ENCODE measurements around the gene CLEC4F. TPM values are rescaled to one million over a fixed set of nuclear protein-coding genes. Genes with fewer than 3 reads are reported as not detected.
"Not testable (repeated sequence)": the region's sequence is repeated elsewhere in the genome, so short reads cannot be mapped to it uniquely, and the experiment has no call there.

Gene CLEC4F
- total RNA-seq, 2 experiments from 2014 or later: not detected

DNA sequence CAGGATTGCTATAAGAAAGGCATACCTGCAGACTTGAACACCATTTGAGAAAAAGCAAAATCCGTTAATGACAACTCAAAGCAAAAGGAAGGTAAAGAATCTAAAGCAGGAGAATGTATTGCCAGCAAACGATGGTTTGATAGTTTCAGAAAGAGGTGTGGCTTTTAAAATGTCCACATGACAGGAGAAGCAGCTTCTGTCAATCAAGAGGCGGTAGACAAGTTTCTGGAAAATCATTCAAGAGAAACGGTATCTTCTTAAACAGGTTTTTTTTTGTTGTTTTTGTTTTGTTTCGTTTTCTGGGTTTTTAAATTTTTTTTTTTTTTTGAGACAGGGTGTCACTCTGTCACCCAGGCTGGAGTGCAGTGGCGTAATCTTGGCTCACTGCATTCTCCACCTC, 13.8 kb downstream of the CLEC4F start:
- Mint-ChIP-seq H3K27ac (no peak overlapping the region), H3K27me3 (no peaks in the 10 kb centered on the region), H3K4me1 (no peaks in the 10 kb centered on the region), H3K9me3 (no peaks in the 10 kb centered on the region), H3K4me3 (no peak overlapping the region), H3K36me3 (no peaks in the 10 kb centered on the region)
- DNase-seq: no peak

DNA sequence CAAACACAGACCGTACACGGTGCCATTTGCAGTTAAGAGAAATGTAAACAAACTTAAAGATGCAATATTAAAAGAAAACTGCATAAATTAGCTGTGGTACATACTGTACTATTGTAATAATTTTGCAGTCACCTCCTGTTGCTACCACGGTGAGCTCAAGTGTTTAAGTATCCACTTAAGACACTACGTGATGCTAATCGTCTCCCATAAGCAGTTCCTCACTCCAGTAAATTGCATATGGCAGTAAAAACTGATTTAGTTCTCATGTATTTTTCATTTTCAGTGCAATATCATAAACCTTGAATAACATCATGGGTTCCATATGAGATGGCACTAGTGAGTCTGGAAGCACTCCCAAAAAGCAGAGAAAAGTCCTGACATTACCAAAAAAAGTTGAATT, 14.4 kb downstream of the CLEC4F start:
- Mint-ChIP-seq H3K4me1 (no peaks in the 10 kb centered on the region), H3K4me3 (no peak overlapping the region), H3K27ac (no peak overlapping the region), H3K36me3 (no peaks in the 10 kb centered on the region), H3K27me3 (no peaks in the 10 kb centered on the region), H3K9me3 (no peaks in the 10 kb centered on the region)
- no peak for DNase-seq

- no peaks in the 10 kb centered on the region for H3K4me1 Mint-ChIP-seq
- H3K27ac Mint-ChIP-seq: no peak overlapping the region
- no peak overlapping the region for H3K4me3 Mint-ChIP-seq
- H3K9me3 Mint-ChIP-seq: no peaks in the 10 kb centered on the region
- peaks cover 6% of the 10 kb centered on the region for H3K27me3 Mint-ChIP-seq
- no peaks in the 10 kb centered on the region for H3K36me3 Mint-ChIP-seq
- DNase-seq: no peak
Measured at GRCh38 chr2:70801607-70802263, 18.7 kb downstream of the CLEC4F start.

GRCh38 chr2:70799706-70800105, 20.7 kb downstream of the CLEC4F start:
- Mint-ChIP-seq H3K4me3 (no peak overlapping the region), H3K36me3 (no peaks in the 10 kb centered on the region), H3K27ac (no peak overlapping the region), H3K9me3 (no peaks in the 10 kb centered on the region), H3K4me1 (no peaks in the 10 kb centered on the region), H3K27me3 (peaks cover 6% of the 10 kb centered on the region)
- no peak for DNase-seq

- not testable (repeated sequence) for H3K4me1 Mint-ChIP-seq, H3K27me3 Mint-ChIP-seq, DNase-seq, H3K4me3 Mint-ChIP-seq, H3K9me3 Mint-ChIP-seq, H3K36me3 Mint-ChIP-seq, H3K27ac Mint-ChIP-seq
Measured at GRCh38 chr2:70797996-70798395, 22.4 kb downstream of the CLEC4F start.

- peaks cover 2% of the 10 kb centered on the region for H3K4me1 Mint-ChIP-seq
- no peaks in the 10 kb centered on the region for H3K36me3 Mint-ChIP-seq
- H3K4me3 Mint-ChIP-seq: no peak overlapping the region
- no peaks in the 10 kb centered on the region for H3K9me3 Mint-ChIP-seq
- DNase-seq: no peak
- no peak overlapping the region for H3K27ac Mint-ChIP-seq
- H3K27me3 Mint-ChIP-seq: peaks cover 10% of the 10 kb centered on the region
Measured at GRCh38 chr2:70797506-70797905, 22.9 kb downstream of the CLEC4F start.

DNA sequence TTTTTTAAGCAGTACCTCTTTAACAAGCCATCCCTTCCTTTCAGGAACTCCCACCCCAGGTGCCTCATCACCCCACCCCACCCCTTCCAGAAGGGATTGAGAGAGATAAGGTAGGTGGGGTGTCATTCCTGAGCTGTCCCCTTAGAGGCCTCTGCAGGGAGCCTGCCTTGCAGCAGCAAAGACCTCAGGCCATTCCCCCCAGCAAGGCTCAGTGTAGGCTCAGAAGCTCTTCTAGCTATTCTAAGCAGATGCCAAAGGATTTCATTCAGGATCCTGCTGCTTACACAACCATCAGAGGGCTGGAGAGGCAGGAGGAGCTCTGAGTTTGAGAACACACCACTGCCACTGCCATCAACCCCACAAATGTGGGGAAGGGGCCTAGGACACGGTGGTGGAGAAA, 24.1 kb downstream of the CLEC4F start:
- H3K4me3 Mint-ChIP-seq: no peak overlapping the region
- no peak overlapping the region for H3K27ac Mint-ChIP-seq
- DNase-seq: no peak
- peaks cover 21% of the 10 kb centered on the region for H3K27me3 Mint-ChIP-seq
- no peaks in the 10 kb centered on the region for H3K36me3 Mint-ChIP-seq
- H3K9me3 Mint-ChIP-seq: no peaks in the 10 kb centered on the region
- peaks cover 2% of the 10 kb centered on the region for H3K4me1 Mint-ChIP-seq

- Mint-ChIP-seq H3K36me3 (no peaks in the 10 kb centered on the region), H3K4me3 (no peak overlapping the region), H3K27me3 (peaks cover 27% of the 10 kb centered on the region), H3K27ac (no peak overlapping the region), H3K4me1 (peaks cover 2% of the 10 kb centered on the region), H3K9me3 (no peaks in the 10 kb centered on the region)
- DNase-seq: no peak
Measured at GRCh38 chr2:70795164-70795995, 25.0 kb downstream of the CLEC4F start.

DNA sequence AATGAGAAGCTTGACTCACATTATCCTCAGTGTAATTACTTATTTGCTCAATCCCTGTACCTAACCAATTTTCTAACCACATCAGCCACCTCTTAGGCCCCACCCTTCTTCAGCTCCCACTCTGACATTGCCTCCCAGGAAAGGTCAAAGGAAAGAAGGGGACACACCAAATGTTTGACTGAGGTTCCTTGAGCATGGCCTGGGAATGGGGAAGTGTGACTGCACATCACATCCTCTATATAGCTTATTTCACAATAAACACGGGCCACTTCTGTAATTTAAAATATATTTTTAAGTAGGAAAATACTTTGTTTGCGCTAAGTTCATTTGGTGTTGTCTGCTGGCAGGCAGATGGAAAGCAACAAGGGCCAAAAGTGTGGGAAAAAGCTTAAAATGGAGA, 26.9 kb downstream of the CLEC4F start:
- no peak for DNase-seq
- peaks cover 9% of the 10 kb centered on the region for H3K4me1 Mint-ChIP-seq
- H3K4me3 Mint-ChIP-seq: no peak overlapping the region
- no peak overlapping the region for H3K27ac Mint-ChIP-seq
- H3K36me3 Mint-ChIP-seq: no peaks in the 10 kb centered on the region
- peaks cover 41% of the 10 kb centered on the region for H3K27me3 Mint-ChIP-seq
- no peaks in the 10 kb centered on the region for H3K9me3 Mint-ChIP-seq

GRCh38 chr2:70790136-70790828, 30.1 kb downstream of the CLEC4F start, which contains the start of gene FIGLA:
TSS of gene FIGLA (minus strand) at chr2:70790643. CDS start at chr2:70790638, 5 bp downstream.
- no peak within 1 kb of the TSS for H3K27ac Mint-ChIP-seq
- H3K4me3 Mint-ChIP-seq: peak within 1 kb of the TSS; percentile 33
- DNase-seq: no peak
- no peaks in the 10 kb centered on the region for H3K9me3 Mint-ChIP-seq
- peaks cover 64% of the 10 kb centered on the region for H3K27me3 Mint-ChIP-seq
- no peaks in the 10 kb centered on the region for H3K36me3 Mint-ChIP-seq
- peaks cover 12% of the 10 kb centered on the region for H3K4me1 Mint-ChIP-seq

- DNase-seq: peak; percentile 74
- no peaks in the 10 kb centered on the region for H3K9me3 Mint-ChIP-seq
- H3K4me1 Mint-ChIP-seq: peaks cover 14% of the 10 kb centered on the region
- H3K27ac Mint-ChIP-seq: no peak overlapping the region
- peaks cover 64% of the 10 kb centered on the region for H3K27me3 Mint-ChIP-seq
- peak overlapping the region; percentile 33 for H3K4me3 Mint-ChIP-seq
- H3K36me3 Mint-ChIP-seq: no peaks in the 10 kb centered on the region
Measured at GRCh38 chr2:70789304-70790135, 30.9 kb downstream of the CLEC4F start.

GRCh38 chr2:70785137-70785911, 35.1 kb downstream of the CLEC4F start:
- Mint-ChIP-seq H3K9me3 (no peaks in the 10 kb centered on the region), H3K4me3 (no peak overlapping the region), H3K27me3 (peaks cover 42% of the 10 kb centered on the region), H3K4me1 (peaks cover 12% of the 10 kb centered on the region), H3K27ac (no peak overlapping the region), H3K36me3 (no peaks in the 10 kb centered on the region)
- peak; percentile 50 for DNase-seq

DNA sequence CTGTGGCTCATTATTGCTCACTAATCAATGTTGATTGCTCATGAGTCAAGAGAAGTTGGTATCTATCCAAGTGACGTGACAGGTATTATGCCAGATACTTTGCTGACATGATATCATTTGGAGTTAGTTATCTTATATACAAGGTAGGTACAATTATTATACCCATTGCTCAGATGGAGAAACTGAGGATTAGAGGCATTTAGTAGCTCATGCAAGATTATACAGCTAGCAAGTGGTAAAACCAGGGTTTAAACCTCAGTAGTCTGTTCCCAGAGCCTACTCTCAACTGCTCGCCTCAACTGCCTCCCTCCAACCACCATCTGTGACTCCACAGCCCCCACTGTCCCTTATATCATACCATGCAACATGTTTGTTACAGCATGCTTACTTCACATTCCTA, 36.1 kb downstream of the CLEC4F start:
- peaks cover 33% of the 10 kb centered on the region for H3K27me3 Mint-ChIP-seq
- H3K36me3 Mint-ChIP-seq: no peaks in the 10 kb centered on the region
- H3K27ac Mint-ChIP-seq: no peak overlapping the region
- no peak overlapping the region for H3K4me3 Mint-ChIP-seq
- no peak for DNase-seq
- H3K9me3 Mint-ChIP-seq: no peaks in the 10 kb centered on the region
- H3K4me1 Mint-ChIP-seq: peaks cover 6% of the 10 kb centered on the region

DNA sequence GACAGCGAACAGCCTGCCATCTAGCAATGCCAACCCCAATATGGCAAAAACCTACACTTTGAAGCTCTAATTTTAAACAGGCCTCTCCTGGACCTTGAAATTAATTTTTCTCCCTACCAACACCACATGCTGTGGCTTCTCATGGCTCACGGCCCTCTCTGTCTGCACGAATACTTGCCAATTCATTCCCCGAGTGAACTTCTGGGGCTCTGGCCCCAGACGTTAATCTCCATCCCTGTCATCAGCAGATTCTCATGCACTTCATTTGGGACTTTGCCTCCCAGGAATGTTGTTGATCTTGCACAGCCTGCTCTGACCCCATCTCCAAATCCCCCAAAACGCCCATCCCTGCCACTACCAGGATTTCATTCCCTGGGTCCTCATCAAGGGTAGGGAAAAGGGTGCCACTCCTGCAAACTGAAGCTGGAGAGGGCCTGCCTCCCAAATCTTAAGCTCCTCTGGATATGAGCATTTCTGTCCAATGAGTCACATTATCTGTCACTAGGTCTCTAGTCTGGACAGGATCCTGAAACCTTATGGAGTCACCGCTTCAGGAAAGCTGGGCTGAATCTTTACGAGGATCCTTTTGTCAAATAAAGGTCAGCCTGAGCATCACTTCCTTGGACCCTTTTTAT, 40.4 kb downstream of the CLEC4F start:
- Mint-ChIP-seq H3K36me3 (no peaks in the 10 kb centered on the region), H3K27ac (no peak overlapping the region), H3K4me1 (no peaks in the 10 kb centered on the region), H3K27me3 (peaks cover 10% of the 10 kb centered on the region), H3K4me3 (no peak overlapping the region), H3K9me3 (no peaks in the 10 kb centered on the region)
- no peak for DNase-seq
